Hepatocyte (in vitro differentiated cells): ENCODE data around the gene UBA5. TPM values are rescaled to one million over a fixed set of nuclear protein-coding genes. Genes with fewer than 3 reads are reported as not detected.
"Not testable (repeated sequence)": the region's sequence is repeated elsewhere in the genome, so short reads cannot be mapped to it uniquely, and the experiment has no call there.

Source experiments
- DNase-seq: peaks from one replicate; pipeline ENCODE4 v3.0.0-alpha.2; 2016; ENCODE audit warnings: low spot score
- H2AFZ ChIP-seq: fragments of 200-600 bp; sonication (generic); 2 replicates; pipeline ENCODE4 v1.6.0; 2016; ENCODE audit warnings: antibody characterized with exemption, mild to moderate bottlenecking
- H3K27ac ChIP-seq: fragments of 200-600 bp; sonication (generic); 2 replicates; pipeline ENCODE4 v1.5.1; 2016; ENCODE audit warnings: mild to moderate bottlenecking
- H3K27me3 ChIP-seq: fragments of 200-600 bp; sonication (generic); 2 replicates; pipeline ENCODE4 v1.6.1; 2016
- H3K36me3 ChIP-seq: fragments of 200-600 bp; sonication (generic); replicated peaks from 2 replicates; pipeline ENCODE4 v1.5.1; 2016; ENCODE audit warnings: low read depth; ENCODE audit not compliant: insufficient read depth
- H3K4me1 ChIP-seq: fragments of 200-600 bp; sonication (generic); 2 replicates; pipeline ENCODE4 v1.5.1; 2016; ENCODE audit warnings: mild to moderate bottlenecking, moderate library complexity; ENCODE audit not compliant: insufficient read depth
- H3K4me2 ChIP-seq: fragments of 200-600 bp; sonication (generic); 2 replicates; pipeline ENCODE4 v1.6.0; 2016
- H3K4me3 ChIP-seq: fragments of 200-600 bp; sonication (generic); 2 replicates; pipeline ENCODE4 v1.5.1; 2016; ENCODE audit warnings: mild to moderate bottlenecking
- H3K79me2 ChIP-seq: fragments of 200-600 bp; sonication (generic); 2 replicates; pipeline ENCODE4 v1.6.0; 2017; ENCODE audit warnings: mild to moderate bottlenecking
- H3K9me2 ChIP-seq: fragments of 200-600 bp; sonication (generic); replicated peaks from 2 replicates; pipeline ENCODE4 v1.6.0; 2017; ENCODE audit warnings: mild to moderate bottlenecking; ENCODE audit not compliant: insufficient read depth
- H3K9me3 ChIP-seq: fragments of 200-600 bp; sonication (generic); 2 replicates; pipeline ENCODE4 v1.5.1; 2016; ENCODE audit warnings: low read depth, mild to moderate bottlenecking
- H4K20me1 ChIP-seq: fragments of 200-600 bp; sonication (generic); 2 replicates; pipeline ENCODE4 v1.6.0; 2016; ENCODE audit warnings: mild to moderate bottlenecking; ENCODE audit not compliant: insufficient read depth, poor library complexity, severe bottlenecking
- CTCF ChIP-seq: fragments of 200-600 bp; sonication (generic); IDR thresholded peaks from 2 replicates; pipeline ENCODE4 v1.5.1; 2016; ENCODE audit warnings: antibody characterized with exemption, mild to moderate bottlenecking; ENCODE audit not compliant: poor library complexity
- EZH2 ChIP-seq: fragments of 200-600 bp; sonication (generic); IDR thresholded peaks from 2 replicates; pipeline ENCODE4 v1.6.1; 2016; ENCODE audit warnings: antibody characterized with exemption, mild to moderate bottlenecking, borderline replicate concordance
- EZH2phosphoT487 ChIP-seq: fragments of 200-600 bp; sonication (generic); IDR thresholded peaks from one replicate; pipeline ENCODE4 v1.6.1; 2018; ENCODE audit warnings: antibody characterized with exemption, mild to moderate bottlenecking, low read depth, moderate library complexity; ENCODE audit not compliant: unreplicated experiment, severe bottlenecking
- WGBS: methylation state at CpG from one replicate; pipeline ENCODE4 v1.1.6; 2016; ENCODE audit warnings: low lambda C conversion rate; ENCODE audit errors: missing lambda C conversion rate; 5-methylcytosine and 5-hydroxymethylcytosine counted together
- polyA plus RNA-seq: library from polyadenylated mRNA; unstranded; fragments of >200 nt; fragmentation: Nextera tagmentation; extraction: Ambion mirVana; gene quantifications from 2 replicates; pipeline ENCODE4 v1.2.1, GENCODE V29; 2016
- total RNA-seq: library from RNA; depleted of rRNA; stranded (reverse); fragments of >200 nt; gene quantifications from 2 replicates; pipeline ENCODE4 v1.2.3, GENCODE V29; 2014

The UBA5 gene
- 35.9 and 42.4 TPM in 2 replicates for total RNA-seq
- polyA plus RNA-seq = 26.9 and 34.0 TPM in 2 replicates

GRCh38 chr3:132660052-132660810 lies at the start of gene UBA5:
Gene UBA5 (plus strand): TSS chr3:132660329. CDS start chr3:132660538, 209 bp downstream.
- Histone ChIP-seq H3K27me3 (no peaks in the 10 kb centered on the region), H3K27ac (peak within 1 kb of the TSS; percentile 96), H3K9me3 (no peaks in the 10 kb centered on the region), H2AFZ (peak within 1 kb of the TSS; percentile 90), H4K20me1 (no peaks in the 10 kb centered on the region), H3K4me2 (peak within 1 kb of the TSS; percentile 89), H3K79me2 (peaks cover 68% of the 10 kb centered on the region), H3K4me1 (peaks cover 23% of the 10 kb centered on the region), H3K9me2 (no peaks in the 10 kb centered on the region), H3K36me3 (no peaks in the 10 kb centered on the region), H3K4me3 (peak within 1 kb of the TSS; percentile 99)
- under 1% methylated on average over 64 of the region's 64 CpGs for WGBS
- TF ChIP-seq EZH2phosphoT487 (no peak), CTCF (no peak), EZH2 (no peak)
- peak; percentile 64 for DNase-seq

DNA sequence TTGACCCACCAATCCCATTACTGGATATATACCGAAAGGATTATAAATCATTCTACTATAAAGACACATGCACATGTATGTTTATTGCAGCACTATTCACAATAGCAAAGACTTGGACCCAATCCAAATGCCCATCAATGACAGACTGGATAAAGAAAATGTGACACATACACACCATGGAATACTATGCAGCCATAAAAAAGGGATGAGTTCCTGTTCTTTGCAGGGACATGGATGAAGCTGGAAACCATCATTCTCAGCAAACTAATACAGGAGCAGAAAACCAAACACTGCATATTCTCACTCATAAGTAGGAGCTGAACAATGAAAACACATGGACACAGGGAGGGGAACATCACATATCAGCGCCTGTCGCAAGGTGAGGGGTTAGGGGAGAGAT lies 44.8 kb upstream of the UBA5 start:
- not testable (repeated sequence) for H2AFZ ChIP-seq, H3K27ac ChIP-seq, H3K4me3 ChIP-seq, H3K9me3 ChIP-seq, H3K9me2 ChIP-seq, H3K36me3 ChIP-seq, H3K4me2 ChIP-seq, H3K79me2 ChIP-seq, DNase-seq, H4K20me1 ChIP-seq, H3K27me3 ChIP-seq, H3K4me1 ChIP-seq
- WGBS = 96% methylated on average over 3 of the region's 3 CpGs

DNA sequence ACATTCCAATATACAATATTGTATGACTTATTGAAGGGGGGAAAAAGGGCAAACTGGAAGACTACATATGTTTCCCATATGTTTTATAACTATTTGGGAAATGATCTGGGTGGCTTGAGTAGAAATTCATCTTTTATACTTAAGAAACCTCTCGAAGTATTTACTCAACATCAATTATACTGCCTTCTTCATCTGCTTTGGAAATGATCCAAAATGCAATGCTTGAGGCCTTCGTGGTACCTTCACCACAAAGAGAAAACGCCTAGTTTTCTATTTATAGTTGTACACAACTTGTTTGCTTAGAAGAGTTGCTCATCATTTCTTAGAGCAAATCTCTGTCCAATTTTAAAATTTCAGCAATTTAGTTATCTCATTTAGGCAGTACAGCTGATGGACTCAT lies 44.2 kb upstream of the UBA5 start:
- no peak for DNase-seq
- Histone ChIP-seq H2AFZ (no peak overlapping the region), H3K4me3 (no peak overlapping the region), H3K4me2 (no peak overlapping the region), H3K27ac (no peak overlapping the region), H3K79me2 (no peaks in the 10 kb centered on the region), H3K4me1 (no peaks in the 10 kb centered on the region), H4K20me1 (no peaks in the 10 kb centered on the region), H3K9me3 (no peaks in the 10 kb centered on the region), H3K36me3 (no peaks in the 10 kb centered on the region), H3K27me3 (no peaks in the 10 kb centered on the region), H3K9me2 (no peaks in the 10 kb centered on the region)
- WGBS = 82% methylated on average over 3 of the region's 3 CpGs
- no peak for TF ChIP-seq EZH2
- TF ChIP-seq CTCF = no peak
- TF ChIP-seq EZH2phosphoT487 = no peak

DNA sequence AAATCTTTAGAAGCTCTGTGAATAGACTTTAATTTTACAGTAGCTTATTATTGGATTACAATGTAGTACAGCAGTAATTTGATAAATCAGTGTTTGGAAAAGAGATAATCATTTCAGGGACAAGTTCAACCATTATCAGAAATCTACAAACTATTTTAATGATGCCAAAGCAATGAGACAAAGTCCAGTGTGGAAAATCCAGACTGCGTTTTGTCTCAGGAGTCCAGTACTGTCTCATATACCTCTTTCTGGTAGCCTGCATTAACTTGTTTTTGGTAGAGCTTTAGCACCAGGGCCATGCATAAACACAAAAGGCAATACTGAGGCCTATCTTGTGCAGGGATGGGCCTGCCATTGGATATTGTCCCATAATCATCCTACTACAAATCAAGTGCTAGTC lies 43.3 kb upstream of the UBA5 start:
- DNase-seq = no peak
- H3K9me2 ChIP-seq = no peaks in the 10 kb centered on the region
- TF ChIP-seq EZH2 = no peak
- no peak for TF ChIP-seq CTCF
- no peak for TF ChIP-seq EZH2phosphoT487
- H3K36me3 ChIP-seq = no peaks in the 10 kb centered on the region
- H4K20me1 ChIP-seq = no peaks in the 10 kb centered on the region
- H3K9me3 ChIP-seq = no peaks in the 10 kb centered on the region
- H3K4me3 ChIP-seq = no peak overlapping the region
- H3K4me2 ChIP-seq = no peak overlapping the region
- 83% methylated on average over 1 of the region's 1 CpG for WGBS
- no peaks in the 10 kb centered on the region for H3K4me1 ChIP-seq
- no peak overlapping the region for H2AFZ ChIP-seq
- no peaks in the 10 kb centered on the region for H3K79me2 ChIP-seq
- H3K27ac ChIP-seq = no peak overlapping the region
- H3K27me3 ChIP-seq = no peaks in the 10 kb centered on the region
